Measurements from ENCODE around the gene STUB1.

The STUB1 gene

GRCh38 chr16:645852-646678 lies 34.1 kb upstream of the STUB1 start:
- no peak for DNase-seq

GRCh38 chr16:646679-647172 lies 33.5 kb upstream of the STUB1 start:
- no peak for DNase-seq

- no peak for DNase-seq
Observed at GRCh38 chr16:647173-647902, 32.9 kb upstream of the STUB1 start.

DNA sequence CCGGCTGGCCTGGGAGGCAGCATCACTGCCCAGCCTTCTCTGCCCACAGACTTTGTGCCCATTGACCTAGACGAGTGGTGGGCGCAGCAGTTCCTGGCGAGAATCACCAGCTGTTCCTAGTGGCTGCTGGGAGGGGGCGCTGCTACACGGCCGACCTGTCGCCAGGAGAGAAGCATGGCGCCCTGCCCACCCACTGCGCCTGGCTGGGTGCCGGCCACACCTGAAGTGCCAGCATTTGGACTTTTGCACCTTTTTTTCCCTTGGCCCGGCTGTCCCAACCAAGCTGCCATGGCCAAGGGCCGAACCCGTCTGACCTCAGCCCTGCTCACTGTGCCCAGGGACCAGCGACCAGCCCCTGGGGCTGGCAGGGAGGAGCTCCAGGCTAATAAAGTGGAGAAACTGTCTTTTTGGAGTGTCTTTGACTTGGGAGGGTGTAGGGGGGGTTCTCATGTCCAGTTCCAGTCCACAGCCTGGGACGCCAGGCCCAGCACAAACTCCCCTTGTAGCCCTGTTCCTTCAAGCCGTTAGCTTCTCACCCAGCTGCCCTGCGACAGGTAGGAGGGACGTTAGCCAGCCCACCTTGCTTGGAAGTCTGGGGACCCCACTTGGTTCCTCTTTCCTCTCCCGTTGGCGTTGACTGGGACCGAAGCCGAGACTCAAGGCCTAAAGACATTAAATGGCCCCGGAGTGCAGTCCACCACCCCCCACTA lies 32.0 kb upstream of the STUB1 start:
- DNase-seq: peak; percentile 26 to 40

DNA sequence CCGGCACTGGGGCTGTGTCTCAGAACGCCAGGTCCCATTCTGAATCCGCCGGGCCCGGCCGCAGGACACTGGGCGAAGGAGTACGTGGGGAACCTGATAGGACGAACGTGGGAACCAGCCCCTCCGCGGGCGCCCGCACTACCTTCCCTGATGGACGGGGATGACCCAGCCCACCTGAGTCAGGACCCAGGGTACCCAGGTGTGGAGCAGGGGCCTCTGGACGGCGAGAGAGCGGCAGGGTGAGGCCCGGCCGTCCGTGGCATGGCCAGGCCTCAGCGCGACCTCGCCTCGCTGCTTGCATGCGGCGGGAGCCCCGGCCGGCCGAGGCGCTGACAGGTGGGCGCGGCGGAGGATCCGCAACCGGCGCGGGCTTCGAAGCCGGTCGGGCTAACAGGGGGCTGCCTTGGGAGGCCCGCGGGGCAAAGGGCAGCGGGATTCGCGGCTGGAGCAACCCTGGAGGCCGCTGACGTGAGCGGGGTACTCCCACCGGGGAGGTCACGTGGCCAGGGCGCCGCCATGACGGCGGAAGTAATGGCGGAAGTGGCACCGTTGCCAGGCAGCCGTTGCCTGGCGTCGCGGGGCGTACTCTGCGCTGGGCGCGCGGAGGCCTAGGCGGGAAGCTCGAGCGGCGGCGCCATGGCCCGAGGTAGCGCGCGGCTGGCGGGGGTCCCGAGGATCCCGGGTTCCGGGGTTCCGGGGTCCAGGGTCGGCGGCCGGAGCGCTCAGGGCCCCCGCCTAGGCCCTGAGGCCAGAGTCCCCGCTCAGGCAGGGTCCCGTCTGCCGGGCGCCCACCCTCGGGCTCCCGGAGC lies 31.2 kb upstream of the STUB1 start, which contains the start of gene WDR90:
TSS of gene WDR90 (plus strand) at position 585 of the 809 bp plus-strand sequence. CDS start at position 637, 52 bp downstream.
- DNase-seq: peak; percentile 89 to 90

DNA sequence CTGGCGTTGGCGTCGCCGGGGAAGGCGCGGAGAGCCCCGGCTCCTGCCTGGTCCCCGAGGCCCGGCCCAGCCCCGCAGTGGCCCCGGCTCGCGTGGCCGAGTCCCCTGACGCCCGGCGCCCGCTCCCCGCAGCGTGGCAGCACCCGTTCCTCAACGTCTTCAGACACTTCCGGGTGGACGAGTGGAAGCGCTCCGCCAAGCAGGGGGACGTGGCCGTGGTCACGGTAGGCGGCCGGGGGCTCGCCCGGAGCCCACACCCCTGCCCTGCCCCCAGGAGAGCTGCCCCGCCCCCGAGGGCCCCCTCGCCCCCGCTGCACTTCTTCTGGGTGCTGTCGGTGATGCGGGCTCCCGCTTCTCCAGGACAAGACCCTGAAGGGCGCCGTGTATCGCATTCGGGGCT lies 30.6 kb upstream of the STUB1 start:
- no peak for DNase-seq

DNA sequence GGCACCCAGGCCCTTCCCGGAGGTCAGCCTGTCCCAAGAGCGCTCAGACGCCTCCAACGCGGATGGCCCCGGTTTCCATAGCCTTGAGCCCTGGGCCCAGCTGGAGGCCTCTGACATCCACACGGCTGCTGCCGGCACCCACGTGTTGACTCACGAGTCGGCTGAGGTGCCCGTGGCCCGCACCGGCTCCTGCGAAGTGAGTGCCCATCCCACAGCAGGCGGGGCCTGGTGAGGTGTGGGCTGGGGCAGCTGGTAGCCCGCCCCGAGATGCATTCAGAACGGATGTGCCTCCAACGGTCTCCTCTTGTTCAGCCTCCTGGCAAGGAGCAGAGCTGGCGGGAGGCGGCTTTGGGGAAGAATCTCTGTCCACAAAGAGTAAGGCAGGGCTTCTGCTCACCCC lies 28.4 kb upstream of the STUB1 start:
- no peak for DNase-seq

GRCh38 chr16:652454-653305 lies 27.5 kb upstream of the STUB1 start:
- DNase-seq: no peak

- no peak for DNase-seq
Observed at GRCh38 chr16:654034-654433, 26.2 kb upstream of the STUB1 start.

GRCh38 chr16:657487-657886 lies 22.7 kb upstream of the STUB1 start:
- DNase-seq: no peak

DNA sequence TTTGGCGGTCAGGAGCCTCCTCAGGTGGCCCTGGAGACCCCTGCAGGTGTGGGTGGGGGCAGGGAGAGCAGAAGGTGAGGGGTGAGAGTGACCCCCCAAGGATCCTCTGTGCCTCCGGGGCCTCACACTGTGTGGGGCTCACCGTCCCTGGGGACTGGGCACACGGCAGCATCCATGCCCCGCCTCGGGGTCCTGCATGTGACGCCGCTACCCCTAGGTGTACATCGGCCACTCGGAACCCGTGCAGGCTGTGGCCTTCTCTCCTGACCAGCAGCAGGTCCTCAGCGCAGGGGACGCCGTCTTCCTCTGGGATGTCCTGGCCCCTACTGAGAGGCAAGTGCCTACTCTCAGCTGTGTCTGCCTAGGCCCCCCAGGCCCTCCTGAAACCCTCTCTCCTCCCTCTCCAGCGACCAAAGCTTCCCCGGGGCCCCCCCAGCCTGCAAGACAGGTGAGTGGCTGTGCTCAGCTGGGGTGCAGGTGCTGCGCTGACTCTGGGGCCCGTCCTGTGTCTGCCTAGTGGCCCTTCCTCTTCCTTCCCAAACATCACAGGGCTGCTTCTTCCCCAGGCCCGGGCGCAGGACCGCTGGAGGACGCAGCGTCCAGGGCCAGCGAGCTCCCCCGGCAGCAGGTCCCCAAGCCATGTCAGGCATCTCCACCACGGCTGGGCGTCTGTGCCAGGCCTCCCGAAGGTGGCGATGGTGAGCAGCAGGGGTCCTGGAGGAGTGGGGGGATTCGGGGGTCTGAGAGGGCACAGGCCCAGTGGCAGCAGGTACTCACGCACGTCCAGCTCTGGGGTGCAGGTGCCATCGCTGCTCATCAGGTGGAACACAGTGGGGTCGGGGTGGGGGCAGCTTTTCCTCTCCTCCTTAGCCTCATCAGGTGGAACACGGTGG lies 21.3 kb upstream of the STUB1 start:
- no peak for DNase-seq

- no peak for DNase-seq
Observed at GRCh38 chr16:659618-660017, 20.6 kb upstream of the STUB1 start.

- DNase-seq: no peak
Observed at GRCh38 chr16:660132-660458, 20.1 kb upstream of the STUB1 start.

DNA sequence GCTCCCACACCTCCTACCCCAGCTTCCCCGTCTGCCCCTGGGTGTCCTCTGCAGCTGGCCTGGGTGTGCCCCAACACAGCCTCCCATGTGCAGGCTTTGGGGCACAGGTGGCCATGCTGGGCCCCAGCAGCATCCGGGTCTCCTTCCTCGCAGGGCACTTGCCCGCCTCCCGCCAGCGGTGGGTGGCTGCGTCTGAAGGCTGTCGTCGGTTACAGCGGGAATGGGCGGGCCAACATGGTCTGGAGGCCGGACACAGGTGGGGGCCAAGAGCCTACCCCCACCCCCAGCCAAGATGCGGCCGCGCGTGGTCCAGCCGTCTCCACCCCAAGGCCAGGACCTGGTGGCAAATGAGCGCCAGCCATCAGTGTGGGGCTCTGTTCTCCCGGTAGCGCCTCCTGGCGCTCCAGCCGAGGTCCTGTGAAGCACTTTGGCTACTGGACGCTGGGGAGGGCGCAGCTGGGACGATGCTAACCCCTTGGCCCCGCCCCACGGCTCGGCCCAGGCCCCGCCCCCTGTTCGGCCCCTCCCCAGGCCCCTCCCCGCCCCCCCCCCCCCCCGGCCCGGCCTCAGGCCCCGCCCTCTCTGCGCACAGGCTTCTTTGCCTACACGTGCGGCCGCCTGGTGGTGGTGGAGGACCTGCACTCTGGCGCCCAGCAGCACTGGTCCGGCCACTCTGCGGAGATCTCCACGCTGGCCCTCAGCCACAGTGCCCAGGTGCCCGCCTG lies 19.6 kb upstream of the STUB1 start:
- peak; percentile 65 to 77 for DNase-seq

GRCh38 chr16:661184-661821 lies 18.9 kb upstream of the STUB1 start:
- DNase-seq: no peak

DNA sequence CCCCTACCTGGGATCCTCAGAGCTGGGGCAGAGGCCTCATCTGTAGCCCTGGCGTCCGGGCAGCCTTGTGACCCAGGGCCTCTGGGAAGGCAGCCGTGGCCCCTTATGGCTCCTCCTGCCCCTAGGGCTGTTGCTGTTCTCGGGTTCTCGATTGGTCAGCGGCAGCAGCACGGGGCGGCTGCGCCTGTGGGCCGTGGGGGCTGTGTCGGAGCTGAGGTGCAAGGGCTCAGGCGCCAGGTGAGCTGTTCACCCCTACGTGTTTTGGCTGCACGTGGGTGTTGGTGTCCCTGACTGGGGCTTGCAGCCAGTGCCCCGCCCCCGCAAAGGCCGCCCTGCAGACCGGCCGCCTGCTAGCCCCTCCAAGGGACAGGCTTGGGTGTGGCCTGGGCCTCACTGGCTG lies 18.1 kb upstream of the STUB1 start:
- no peak for DNase-seq

GRCh38 chr16:662597-662996 lies 17.6 kb upstream of the STUB1 start:
- DNase-seq: no peak

DNA sequence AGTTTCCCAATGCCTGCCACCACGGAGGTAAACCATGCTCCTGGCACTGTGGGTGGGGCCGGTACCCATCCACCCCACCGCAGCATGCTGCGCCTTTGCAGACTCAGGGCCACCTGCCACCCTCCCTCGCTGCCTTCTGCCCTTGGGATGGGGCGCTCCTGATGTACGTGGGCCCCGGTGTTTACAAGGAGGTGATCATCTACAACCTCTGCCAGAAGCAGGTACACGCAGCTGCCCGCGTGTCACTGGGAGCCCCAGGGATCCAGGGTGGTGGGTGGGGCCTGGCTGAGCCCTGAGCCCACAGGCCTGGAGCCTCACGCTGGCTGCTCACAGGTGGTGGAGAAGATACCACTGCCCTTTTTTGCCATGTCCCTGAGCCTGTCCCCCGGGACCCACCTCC lies 13.6 kb upstream of the STUB1 start:
- no peak for DNase-seq

GRCh38 chr16:667113-667779 lies 13.0 kb upstream of the STUB1 start:
- DNase-seq: no peak
